Measurements from ENCODE around the gene COL6A2. TPM values are rescaled to one million over a fixed set of nuclear protein-coding genes. Genes with fewer than 3 reads are reported as not detected.

COL6A2 gene
- total RNA-seq, 1 donor from 2014 or later: 397 TPM

DNA sequence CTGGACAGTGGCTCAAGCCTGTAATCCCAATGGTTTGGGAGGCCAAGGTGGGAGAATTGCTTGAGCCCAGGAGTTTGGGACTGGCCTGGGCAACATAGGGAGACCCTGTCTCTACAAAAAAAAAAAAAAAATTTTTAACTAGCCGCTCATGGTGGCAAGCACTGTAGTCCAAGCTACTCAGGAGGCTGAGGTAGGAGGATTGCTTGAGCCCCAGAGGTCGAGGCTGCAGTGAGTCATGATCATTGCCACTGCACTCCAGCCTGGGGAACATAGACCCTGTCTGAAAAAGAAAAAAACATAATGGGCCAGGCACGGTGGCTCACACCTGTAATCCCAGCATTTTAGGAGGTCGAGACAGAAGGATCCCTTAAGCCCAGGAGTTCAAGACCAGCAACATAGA is 81.0 kb downstream of the COL6A2 start:
- ATAC-seq (no peak), DNase-seq (ENCODE audit: low spot score) (peak; percentile 15)
- intact Hi-C loops (cut with DNase I): no loop called here

Other genes with a start within 250 kb of the COL6A2 start
- gene COL6A1, start 116.3 kb upstream of the COL6A2 start, total RNA-seq: 247 TPM
- 2.9 TPM for gene FTCD, start 57.5 kb downstream of the COL6A2 start, total RNA-seq
- 9.9 TPM for gene SPATC1L, start 86.3 kb downstream of the COL6A2 start, total RNA-seq
- gene LSS, start 130.7 kb downstream of the COL6A2 start, total RNA-seq: 111 TPM
- gene MCM3AP, start 187.5 kb downstream of the COL6A2 start, total RNA-seq: 103 TPM
- gene YBEY, start 188.2 kb downstream of the COL6A2 start, total RNA-seq: 12.7 TPM
- gene C21orf58, start 225.8 kb downstream of the COL6A2 start, total RNA-seq: 4.4 TPM
- 41.9 TPM for gene PCNT, start 226.0 kb downstream of the COL6A2 start, total RNA-seq